LNCaP clone FGC (cell line): ENCODE measurements around the gene DECR2.

Experiments used
- DNase-seq: peaks from one replicate; pipeline ENCODE4 v3.0.0-alpha.2; 2011; ENCODE audit warnings: low read depth
- H3K4me3 ChIP-seq: 2 replicates; pipeline ENCODE4 v1.5.1; 2011; ENCODE audit warnings: mild to moderate bottlenecking, low read depth, low read length, control low read depth
- CTCF ChIP-seq: IDR thresholded peaks from 2 replicates; pipeline ENCODE4 v1.5.1; 2012; ENCODE audit warnings: mild to moderate bottlenecking; ENCODE audit not compliant: control insufficient read depth, insufficient read depth; ENCODE audit errors: extremely low read depth

Gene DECR2

GRCh38 chr16:425082-425718 lies 23.5 kb downstream of the DECR2 start, which contains the start of gene RAB11FIP3:
TSS of gene RAB11FIP3 (plus strand) at chr16:425649. CDS start at chr16:426007, 358 bp downstream.
- no peak for DNase-seq
- peak; percentile 18; the same call in 1 of the 2 replicates for TF ChIP-seq CTCF
- peak within 1 kb of the TSS; percentile 71 for H3K4me3 ChIP-seq

DNA sequence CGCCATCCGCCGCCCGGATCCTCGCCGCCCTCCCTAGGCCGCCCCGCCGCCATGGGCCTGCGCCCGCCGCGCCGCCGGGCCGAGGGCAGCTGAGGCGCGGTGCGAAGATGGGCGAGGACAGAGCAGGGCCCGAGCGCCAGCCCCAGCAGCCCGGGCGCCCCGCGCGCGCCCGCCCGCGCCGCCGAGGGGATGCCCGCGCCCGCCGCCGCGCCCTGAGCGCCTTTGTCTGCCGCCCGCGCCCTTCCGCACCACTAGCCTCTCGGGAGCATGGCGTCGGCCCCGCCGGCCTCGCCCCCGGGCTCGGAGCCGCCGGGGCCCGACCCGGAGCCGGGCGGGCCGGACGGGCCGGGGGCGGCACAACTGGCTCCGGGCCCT lies 24.0 kb downstream of the DECR2 start:
- peak overlapping the region; percentile 71 for H3K4me3 ChIP-seq
- TF ChIP-seq CTCF = no peak
- DNase-seq = no peak

GRCh38 chr16:426115-426905 lies 24.6 kb downstream of the DECR2 start:
- peak overlapping the region; percentile 71 for H3K4me3 ChIP-seq
- no peak for DNase-seq
- no peak for TF ChIP-seq CTCF

GRCh38 chr16:426906-427249 lies 25.2 kb downstream of the DECR2 start:
- no peak for DNase-seq
- H3K4me3 ChIP-seq = peak overlapping the region; percentile 71
- no peak for TF ChIP-seq CTCF

GRCh38 chr16:427250-427649 lies 25.6 kb downstream of the DECR2 start:
- peak overlapping the region; percentile 71 for H3K4me3 ChIP-seq
- DNase-seq = no peak
- no peak for TF ChIP-seq CTCF

DNA sequence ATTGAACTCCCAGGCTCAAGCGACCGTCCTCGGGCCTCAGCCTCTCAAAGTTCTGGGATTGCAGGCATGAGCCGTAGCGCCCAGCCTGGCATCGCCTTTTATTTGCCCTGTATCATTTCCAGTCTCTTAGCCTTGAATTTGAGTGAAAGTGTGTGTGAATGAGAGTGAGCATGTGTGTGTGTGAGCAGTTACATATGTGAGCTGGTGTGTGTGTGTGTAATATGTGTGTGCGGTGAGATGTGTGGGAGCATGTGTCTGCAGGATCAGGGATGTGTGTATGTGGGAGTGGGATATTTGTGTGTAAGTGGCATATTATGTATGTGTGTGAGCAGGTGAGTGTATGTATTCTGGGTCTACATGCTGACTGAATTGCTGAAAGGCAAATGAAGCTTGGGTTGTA lies 29.2 kb downstream of the DECR2 start:
- H3K4me3 ChIP-seq = no peak overlapping the region
- no peak for DNase-seq
- no peak for TF ChIP-seq CTCF
